Eye (tissue), 1 donor: ENCODE data around the gene ANKMY1.

Experiments used
- DNase-seq: peaks from one replicate; pipeline ENCODE4 v3.0.0-alpha.2; 2015

The ANKMY1 gene

DNA sequence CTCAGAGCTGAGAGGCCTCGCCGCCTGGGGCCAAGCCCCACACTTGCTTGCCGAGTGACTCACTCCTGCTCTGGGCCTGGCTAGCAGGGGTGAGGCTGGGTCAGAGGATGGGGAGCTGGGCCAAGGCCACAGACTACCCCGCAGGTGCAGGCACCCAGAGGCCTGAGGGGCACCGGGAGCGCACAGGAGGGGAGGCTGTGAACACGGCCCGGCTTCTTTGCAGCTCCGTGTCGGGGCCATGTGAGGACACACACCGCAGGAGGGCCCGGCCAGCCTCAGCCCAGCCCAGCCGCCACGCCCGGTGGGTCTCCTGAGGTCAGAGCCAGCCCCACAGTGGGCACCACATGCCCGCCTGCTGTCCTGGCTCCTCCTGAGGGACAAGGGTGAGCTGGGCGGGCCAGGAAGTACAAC, 113.9 kb downstream of the ANKMY1 start:
- DNase-seq, result no peak

DNA sequence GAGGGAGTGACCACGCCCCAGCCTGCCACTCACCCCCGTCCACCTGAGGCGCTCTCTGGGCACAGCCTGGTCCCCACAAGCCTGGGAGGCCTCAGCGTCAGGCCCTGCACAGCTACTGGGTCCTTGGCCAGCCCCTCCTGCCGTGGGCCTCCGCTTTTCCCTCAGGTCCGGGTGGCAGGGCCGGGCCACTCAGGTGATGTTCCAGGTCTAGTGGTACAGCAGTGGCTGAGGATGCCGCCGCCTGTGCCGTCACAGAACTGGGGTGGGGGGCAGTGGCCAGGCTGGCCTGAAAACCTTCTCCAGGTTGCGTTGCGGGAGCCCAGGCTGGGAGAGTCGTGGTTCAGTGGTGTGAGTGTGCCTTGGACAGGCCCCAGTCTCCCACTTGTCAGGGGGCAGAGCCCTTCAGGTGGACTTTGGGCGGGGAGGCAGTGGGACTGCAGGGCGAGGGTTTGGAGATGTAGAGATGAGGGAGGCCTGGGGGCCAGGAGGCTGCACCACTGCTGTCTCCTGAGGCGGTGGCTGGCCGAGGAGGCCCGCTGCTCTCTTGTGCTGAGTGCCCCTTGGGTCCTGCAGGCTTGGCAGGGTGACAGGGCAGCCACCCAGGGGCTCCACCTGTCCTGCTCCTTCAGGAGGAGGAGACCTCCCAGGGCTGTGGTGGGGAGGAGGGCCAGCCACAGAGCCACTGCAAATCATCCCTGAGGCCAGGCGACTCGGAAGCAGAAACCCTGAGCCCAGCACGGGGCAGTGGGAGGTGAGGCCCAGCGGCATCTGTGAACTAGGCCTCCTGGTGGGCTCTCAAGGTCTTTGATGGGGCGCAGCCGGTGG, 114.7 kb downstream of the ANKMY1 start:
- DNase-seq, result no peak

DNA sequence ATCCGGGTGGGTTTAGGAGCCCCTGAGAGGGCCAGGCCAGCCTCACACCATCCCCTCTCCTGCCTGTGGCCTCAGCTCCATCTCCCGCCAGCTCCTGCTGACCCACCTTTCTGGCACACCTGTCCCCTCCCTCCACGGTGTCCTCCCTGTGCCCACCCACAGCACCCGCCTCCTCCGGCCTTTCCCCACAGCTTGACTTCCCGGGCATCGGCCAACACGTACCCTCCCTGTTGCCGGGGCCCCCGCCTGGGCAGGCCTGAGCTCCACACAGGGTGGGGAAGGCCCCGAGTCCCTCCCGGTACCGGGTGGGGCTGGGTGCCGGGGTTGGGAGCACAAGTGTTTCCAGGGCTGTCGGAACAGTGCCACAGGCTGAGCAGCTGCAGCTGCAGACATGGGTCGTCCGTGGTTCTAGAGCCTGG, 115.8 kb downstream of the ANKMY1 start:
- DNase-seq, result no peak

DNA sequence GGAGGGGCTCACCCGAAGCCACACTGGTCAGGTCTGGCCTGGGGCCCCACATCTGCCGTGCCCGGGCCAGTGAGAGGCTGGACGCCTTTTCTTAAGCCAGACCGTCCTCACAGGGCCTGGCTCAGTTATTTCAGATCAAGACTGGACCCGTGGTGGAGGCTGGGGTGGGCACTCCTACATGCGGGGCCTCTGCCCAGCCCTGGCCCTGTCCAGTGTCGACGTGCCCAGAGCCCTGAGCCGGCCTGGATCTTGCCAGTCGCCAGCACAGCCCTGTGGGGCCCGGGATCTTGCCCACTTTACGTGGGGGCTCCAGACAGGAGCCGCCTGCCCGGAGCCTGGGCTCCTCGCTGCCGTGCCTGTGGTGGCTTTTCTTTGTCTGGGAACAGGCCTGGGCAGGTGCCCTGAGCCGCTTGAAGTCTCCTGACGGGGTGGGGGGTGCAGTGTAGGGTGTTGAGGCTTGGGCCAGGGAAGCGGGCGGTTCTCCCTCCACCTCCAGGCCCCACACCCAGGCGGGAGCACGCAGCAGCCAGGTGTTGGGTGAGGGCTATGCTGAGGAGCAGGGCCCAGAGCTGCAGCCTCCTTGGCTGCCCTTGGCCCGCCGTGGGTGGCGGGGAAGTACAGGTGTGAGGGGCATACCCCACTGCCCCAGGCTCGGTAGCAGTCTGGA, 116.3 kb downstream of the ANKMY1 start:
- DNase-seq, result no peak

DNA sequence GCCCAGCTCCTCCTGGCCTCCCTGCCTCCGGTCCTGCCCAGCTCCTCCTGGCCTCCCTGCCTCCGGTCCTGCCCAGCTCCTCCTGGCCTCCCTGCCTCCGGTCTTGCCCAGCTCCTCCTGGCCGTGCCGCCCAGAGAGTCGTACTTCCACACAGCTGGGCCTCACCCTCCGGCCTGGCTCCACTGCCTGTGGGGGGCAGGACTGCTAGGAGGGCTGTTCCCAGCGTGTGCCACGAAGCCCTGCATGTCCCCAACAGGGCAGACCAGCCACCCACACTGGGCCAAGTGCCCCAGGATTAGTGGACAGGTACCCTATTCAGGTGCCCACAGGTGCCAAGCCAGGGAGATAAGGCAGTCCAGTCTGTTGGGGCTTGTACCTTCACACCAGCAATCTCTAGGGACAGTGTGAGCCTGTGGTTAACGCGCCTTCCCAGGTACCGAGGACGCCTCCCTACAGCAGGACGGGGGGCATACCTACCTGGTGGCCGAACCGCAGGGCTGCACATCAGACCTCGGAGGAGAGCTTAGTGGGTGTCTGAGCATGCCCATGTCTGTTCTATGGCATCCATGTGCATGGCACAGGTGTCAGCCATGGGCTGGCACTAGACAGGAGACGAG, 117.0 kb downstream of the ANKMY1 start:
- no peak for DNase-seq

DNA sequence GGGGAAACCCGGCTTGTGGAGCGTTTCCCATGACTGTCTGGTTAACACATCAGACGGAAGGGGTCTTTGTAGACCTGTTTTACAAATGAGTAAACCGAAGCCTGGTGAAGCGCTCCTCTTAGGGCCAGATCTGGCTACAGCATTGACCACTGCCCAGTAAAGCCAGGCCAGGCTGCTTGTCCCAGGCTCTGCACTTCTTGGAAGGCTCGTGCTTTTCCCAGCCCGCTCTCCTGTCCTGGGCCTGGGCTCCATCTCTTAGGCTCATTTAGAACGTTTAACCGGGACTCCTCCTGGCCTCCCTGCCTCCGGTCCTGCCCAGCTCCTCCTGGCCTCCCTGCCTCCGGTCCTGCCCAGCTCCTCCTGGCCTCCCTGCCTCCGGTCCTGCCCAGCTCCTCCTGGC, 117.5 kb downstream of the ANKMY1 start:
- no peak for DNase-seq

DNA sequence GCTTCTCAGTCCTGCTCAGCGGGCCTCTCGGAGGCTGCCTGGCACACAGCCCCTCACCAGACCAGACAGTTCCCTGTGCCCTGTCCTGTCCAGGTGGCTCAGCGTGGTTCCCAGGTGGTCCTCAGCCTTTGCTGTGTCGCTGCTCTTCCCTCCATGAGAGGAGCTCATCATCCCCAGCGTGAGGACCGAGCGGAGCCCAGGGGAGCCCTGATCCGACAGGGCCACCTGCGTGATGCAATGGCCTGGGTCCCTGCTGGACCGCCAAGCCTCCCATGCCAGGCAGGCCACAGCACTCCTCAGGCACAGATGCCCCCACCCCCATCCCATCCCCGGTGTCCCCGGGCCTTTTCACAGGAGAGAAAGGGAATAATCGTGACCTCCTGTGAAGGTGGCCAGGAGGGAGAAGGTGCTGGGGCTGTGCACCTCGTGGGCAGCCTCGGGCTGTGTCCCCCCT, 118.1 kb downstream of the ANKMY1 start:
- DNase-seq, result no peak

DNA sequence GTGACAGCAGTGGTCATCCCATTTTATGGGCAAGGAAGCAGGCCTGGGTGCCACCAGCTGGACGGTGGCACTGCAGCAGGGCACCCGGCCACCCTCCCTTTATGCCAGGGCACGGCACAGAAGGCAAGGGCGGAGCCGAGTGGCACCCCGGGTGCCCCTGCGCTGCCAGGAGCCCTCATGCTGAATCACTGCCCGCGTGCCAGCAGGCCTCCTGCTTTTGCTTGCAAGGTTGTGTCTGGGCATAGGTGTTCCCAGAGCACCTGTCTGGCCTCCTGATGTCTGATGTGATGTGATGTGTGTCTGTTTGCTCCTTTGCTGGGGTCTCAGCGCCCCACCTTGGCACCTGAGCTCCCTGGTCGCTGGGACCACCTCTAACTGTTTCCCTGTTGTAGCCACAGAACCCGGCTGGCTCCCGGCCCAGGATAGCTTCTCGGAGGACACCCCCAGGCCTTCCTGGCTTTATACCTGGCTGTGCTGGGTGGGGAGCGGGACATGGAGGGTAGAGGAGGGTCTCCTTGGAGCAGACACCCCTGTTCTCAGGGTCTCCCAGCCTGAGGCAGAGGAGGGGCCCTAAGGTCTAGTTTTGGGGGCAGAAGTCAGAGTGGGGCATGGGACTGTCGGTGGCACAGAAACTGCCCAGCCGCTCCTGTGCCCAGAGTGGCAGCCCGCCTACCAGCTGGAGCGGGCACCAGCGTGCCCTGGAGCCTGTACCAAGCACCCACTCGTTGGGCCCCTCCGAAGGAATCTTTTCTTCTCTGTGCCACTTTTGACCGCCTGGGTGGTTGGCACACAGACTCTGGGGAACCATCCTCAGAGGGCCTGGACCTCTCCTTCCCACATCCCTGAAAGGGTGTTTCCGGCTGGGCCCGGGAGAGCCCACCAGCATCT, 118.7 kb downstream of the ANKMY1 start:
- DNase-seq, result no peak

DNA sequence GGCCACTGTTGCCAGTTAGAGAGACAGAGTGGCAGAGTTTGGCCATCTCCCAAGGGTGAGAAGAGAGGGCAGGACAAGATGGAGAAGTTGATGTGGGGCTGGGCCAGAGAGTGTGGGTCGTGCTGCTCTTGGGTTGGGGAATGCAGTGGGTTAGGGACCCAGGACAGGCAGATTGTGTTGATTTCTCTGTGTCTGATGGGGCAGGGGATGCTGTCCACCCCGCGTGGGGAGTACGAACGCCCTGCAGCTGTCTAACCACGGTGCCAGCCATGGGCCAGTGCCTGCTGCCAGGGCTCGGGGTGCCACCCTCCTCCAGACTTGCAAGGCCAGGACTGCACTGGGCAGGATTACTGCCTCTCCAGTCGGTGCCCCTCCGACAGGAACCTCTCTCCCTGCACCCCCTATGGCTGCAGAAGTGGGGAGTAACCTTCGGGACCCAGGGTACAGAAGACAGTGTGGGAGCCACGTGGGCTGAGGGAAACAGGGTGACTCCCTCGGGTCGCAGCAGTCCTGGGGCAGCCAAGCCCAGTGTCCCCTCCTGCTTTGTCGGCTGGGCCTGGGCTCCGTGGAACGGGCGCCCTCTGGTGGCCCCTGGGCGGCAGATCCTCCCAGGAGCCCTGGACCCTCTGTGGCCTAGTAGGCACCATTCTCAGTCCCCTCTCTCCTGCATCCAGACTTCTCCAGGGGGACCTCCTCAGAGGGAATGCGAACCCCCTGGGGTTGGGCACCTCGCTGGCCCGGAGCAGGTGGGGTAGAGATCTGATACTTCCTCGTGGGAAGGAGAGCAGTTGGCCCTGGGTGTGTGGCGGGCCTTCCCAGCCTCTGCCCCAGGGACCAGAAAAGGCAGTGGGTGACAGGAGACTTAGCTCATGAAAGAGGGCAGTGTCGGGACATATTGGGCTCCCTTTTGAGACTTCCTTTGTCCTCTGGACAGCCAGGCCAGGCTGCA, 119.7 kb downstream of the ANKMY1 start:
- DNase-seq, result peak; percentile 88

DNA sequence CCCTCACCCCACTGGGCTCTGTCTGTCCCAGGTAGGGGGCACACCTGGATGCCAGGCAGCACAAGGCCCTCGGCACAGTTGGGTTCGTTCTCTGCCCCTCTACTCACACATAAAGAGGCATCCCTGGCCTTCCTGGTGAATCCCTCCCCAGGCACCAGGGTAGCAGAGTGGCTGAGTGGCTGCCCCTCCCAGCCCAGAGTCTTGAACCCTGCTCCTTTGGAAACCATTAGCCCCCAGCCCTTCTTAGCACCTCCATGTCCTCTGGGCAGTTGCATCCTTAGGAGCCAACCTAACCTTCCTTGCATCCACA, 120.3 kb downstream of the ANKMY1 start:
- no peak for DNase-seq

DNA sequence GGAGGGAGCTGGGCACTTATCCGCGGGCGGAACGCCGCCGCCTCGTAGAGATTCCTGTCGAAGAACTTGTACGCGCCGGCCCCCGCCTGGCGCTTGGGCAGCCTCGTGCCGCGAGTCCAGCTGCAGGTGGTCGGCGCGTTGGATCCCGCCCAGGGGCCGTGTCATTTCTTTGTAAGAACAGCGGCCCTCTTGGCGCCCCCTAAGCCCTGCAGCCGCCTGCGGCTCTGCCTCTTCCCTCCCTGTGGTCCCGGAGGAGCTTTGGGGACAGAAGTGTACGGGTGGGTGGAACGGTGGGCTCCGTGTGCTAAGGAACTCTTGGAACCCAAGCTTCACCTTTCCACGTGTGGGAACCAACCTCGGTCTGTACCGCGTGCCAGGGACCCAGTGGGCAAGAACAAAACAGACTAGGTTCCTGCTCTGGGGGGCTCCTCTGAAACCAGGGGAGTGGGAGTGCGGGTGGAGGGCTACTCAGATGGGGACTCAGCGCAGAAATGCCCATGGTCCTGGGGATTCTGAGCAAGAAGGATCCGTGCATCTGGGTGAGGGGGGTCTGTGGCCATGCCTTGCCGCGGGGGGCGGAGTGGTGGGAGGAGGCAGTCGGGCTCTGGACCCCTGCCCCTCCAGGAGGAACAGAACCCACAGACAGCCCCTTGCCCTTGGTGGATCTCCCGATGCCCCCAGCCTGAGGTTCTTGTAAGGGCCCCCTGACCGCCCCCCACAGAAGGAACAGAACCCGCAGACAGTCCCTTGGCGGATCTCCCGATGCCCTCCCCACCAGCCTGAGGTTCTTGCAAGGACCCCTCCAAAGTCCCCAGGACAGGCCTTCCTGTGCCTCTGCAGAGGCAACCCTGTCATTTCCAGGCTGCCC, 120.9 kb downstream of the ANKMY1 start:
- peak; percentile 80 for DNase-seq

DNA sequence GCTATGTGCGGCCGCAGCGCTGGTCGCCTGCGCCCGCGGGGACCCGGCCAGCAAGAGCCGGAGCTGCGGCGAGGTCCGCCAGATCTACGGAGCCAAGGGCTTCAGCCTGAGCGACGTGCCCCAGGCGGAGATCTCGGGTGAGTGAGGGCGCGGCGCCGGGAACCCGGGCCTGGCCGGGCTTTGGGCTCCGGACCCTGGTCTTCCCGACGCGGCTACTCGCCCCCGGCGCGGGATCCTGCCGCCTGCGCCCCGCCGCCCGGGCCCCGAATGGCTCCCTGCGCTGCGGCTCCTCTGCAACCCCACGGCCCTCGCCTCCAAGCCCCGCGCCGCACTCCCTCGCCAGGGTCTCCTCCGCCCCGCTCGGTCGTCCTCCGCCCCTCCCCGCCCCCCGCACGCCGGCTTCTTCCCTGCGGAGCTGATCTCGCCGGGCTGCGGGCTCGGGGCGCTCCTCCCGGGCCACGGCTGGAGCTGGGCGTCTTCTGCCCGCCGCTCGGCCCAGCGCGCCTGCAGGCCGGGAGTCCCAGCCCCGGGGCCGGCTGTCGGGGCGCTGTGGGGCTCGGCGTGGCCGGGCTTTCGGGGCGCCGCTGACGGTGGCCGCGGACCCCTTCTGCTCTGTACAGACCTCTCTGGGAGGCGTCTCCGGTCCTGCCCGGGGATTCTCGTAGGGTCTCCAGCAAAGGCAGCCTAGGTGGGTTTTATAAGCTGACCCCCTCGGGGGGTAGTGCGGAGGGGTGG, 121.7 kb downstream of the ANKMY1 start:
- peak; percentile 75 for DNase-seq

DNA sequence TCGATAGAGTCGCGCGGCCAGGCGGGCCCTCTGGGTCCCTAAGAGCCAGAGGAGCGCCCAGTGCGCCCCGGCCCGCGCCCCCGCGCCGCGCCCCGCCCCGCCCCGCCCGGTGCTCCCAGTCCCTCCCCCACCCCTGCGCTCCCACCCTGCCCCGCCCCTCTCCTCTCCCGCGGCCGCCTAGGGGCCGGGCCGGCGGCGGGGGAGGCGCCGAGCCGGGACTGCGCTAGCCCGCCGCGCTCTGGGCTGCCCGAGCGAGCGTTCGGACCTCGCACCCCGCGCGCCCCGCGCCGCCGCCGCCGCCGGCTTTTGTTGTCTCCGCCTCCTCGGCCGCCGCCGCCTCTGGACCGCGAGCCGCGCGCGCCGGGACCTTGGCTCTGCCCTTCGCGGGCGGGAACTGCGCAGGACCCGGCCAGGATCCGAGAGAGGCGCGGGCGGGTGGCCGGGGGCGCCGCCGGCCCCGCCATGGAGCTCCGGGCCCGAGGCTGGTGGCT, 122.3 kb downstream of the ANKMY1 start, which contains the start of gene GPC1:
TSS of gene GPC1 (plus strand) at position 207 of the 491 bp plus-strand sequence. CDS start at position 463, 256 bp downstream.
- DNase-seq, result peak; percentile 84

DNA sequence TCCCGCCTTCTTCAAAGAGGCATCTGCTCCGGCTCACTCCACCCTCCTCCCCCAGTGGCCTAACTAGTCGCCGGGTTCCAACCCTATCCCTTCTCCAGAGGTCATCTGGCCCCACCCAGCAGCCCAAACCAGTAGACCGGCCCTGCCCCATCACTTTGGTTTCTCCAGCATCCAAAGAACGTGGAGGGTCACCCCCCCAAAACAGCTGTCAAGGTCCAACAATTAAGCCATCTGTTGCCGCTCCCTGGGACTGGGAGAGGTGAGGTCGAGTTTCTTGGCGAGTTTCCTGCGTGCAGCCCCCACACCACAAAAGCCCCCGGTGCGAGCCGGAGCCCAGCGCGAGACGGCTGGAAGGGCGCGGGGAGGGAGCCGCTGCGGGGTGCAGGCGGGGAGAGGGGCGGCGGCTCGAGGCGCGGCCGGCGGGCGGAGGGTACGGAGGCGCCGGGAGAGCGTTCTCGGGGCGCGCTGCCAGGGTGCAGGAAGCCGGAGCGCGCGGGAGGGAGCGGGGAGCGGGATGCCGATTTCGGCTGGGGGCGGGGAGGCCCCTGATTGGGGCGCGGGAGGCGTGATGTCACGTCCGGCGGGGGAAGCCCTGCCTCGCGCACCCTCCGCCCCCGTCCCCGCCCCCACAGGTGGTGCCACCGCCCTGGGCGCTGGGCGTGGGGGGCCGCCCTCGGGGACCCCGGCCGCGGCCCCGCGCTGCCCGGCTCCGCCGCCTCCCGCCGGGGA, 122.9 kb downstream of the ANKMY1 start:
- peak; percentile 95 for DNase-seq

DNA sequence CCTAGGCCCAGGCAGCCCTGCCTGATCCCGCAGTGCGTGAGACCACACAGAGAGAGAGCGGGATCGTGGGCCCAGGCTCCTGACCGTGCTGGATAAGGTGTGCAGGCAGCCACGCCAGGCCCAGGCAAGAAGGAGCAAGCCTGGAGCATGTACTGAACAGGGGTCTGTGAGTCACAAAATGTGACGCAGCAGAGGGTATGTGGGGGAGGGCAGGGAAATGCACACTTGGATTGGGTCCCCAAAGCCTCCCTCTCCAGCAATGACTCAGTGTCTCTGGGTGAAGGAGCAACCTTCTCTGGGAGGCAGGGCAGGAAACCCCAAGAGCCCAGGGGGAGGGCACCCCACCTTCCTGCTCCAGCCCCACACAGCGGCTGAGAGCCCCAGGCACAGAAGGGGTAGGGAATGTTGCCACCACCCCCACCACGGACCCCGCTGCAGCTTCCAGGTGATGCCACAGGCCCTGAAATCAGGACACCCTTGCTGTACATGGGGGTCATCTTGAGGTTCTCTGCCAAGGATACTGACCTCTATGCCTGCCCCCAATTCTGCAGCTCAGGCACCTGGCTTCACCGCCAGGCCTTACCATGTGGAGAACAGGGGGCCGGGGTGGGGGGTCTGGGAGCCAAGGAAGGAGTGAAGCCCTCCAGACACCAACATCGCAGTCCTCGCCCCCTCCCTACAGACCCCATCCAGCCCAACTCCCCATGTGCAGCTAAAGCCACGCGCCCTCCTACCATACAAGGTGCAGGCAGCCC, 123.6 kb downstream of the ANKMY1 start:
- DNase-seq, result peak; percentile 31

DNA sequence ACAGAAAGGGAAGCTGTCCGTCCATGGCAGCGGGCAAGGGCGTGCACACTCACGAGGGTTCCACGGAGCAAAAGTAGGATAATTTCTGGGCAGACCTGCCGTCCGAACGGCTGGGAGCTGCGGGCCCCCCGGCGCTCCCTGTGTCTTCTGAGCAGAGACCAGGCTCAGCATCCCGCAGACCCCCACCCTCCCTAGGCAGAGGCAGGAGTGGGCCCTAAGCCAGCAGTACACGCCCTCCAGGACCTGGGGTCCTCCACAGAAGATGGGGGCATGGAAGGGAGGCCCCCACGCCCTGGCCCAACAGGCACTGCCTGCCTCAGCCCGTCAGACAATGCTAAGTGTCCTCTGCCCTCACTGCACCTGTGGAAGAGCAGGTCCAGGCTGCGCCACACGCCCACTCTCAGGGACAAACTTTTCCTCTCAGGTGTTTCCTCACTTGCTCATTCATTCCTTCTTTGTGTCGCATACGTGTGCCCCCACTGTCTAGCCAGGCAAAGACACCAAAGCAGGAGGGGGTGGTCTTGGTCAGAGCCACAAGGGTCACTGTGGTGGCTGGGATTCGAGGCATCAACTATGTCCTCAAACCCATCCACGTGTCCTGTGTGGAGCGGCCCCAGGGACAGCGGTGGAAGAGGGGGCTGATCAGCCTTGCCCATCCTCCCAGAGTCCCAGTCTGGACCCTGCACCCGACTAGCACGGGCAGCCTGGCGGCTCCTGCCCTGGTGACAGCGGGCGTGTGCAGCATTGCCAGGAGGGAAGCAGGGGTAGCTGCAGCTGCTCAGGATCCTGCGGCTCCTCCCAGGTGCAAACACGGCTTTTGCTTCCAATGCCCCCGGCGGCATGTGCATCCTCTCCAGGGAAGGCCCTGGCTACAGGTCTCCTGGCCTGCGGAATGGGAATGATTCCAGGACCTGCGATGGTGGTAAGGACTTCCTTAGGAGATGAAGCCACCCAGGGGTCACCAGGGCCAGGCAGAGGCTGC, 124.7 kb downstream of the ANKMY1 start:
- no peak for DNase-seq

DNA sequence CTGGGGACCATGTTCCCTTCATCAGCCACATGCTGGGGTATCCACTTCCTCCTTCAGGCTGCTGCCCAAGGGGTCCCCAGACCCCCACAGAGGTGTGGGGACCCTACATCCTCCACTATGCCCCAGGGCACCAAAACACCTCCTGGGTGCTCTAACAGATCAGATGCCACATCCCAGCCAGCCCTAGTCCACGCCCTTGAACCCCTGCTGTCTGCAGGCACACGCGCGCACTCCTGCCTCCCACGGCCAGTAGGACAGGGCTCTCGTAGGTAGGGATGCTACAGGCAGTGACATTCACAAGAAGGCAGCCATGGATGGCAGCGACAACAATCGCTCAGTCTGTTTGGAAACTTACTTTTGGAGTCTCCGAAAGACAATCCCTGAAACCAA, 125.4 kb downstream of the ANKMY1 start:
- DNase-seq, result no peak
